ENCODE data around the gene SPOCK2. TPM values are rescaled to one million over a fixed set of nuclear protein-coding genes. Genes with fewer than 3 reads are reported as not detected.

The SPOCK2 gene
- total and polyA plus RNA-seq, 2 of the 4 experiments (the other 2 are of a cell fraction) = 0.02 TPM; not detected in 1

GRCh38 chr10:72137583-72137982 lies 49.2 kb upstream of the SPOCK2 start:
- Histone ChIP-seq H3K36me3 (ENCODE audit: control insufficient read depth, insufficient read depth, low read length) (no peaks in the 10 kb centered on the region; the same call in 1 of the 2 replicates), H3K27me3 (ENCODE audit: control insufficient read depth, insufficient read depth, low read length) (no peaks in the 10 kb centered on the region), H3K56ac (ENCODE audit: extremely low read depth, insufficient read depth, low read length) (no peak overlapping the region), H2BK5ac (ENCODE audit: low read depth, low read length, poor library complexity, severe bottlenecking) (no peak overlapping the region), H3K14ac (replicated peaks; ENCODE audit: low read depth, low read length) (no peak overlapping the region), H3K4me3 (ENCODE audit: insufficient read depth, low read depth, low read length) (no peak overlapping the region), H3K18ac (ENCODE audit: low read depth, low read length) (no peak overlapping the region), H3K4ac (ENCODE audit: low read depth, low read length) (no peak overlapping the region), H3K4me2 (ENCODE audit: low read depth, low read length) (no peak overlapping the region), H2AK9ac (replicated peaks; ENCODE audit: low read depth, low read length, poor library complexity) (no peak overlapping the region), H3K4me1 (ENCODE audit: control insufficient read depth, insufficient read depth, low read length) (peaks cover 6% of the 10 kb centered on the region), H4K8ac (ENCODE audit: low read depth in 2 of 2, low read length in 2 of 2) (no peak overlapping the region), H2BK15ac (ENCODE audit: low read depth, low read length) (no peak overlapping the region), H2BK120ac (ENCODE audit: low read depth, low read length) (no peak overlapping the region), H4K91ac (ENCODE audit: insufficient read depth, low read depth, low read length) (no peak overlapping the region), H2BK20ac (ENCODE audit: low read depth, low read length) (no peak overlapping the region), H2AK5ac (ENCODE audit: low read depth, low read length) (no peak overlapping the region), H4K20me1 (ENCODE audit: insufficient read depth, low read length) (no peaks in the 10 kb centered on the region; the same call in 1 of the 2 replicates), H3K79me1 (ENCODE audit: low read depth in 1 of 2, low read length in 2 of 2) (no peaks in the 10 kb centered on the region), H3K9me3 (ENCODE audit: control insufficient read depth, insufficient read depth, low read length) (no peaks in the 10 kb centered on the region; the same call in 1 of the 2 replicates), H3K27ac (ENCODE audit: insufficient read depth, low read length) (no peak overlapping the region), H2AFZ (replicated peaks; ENCODE audit: low read length, poor library complexity) (no peak overlapping the region), H3K23ac (ENCODE audit: low read depth, low read length) (no peak overlapping the region), H3K9ac (ENCODE audit: low read depth, low read length) (no peak overlapping the region), H4K5ac (ENCODE audit: low read depth, low read length) (no peak overlapping the region), H3K9me1 (ENCODE audit: insufficient read depth, low read length) (no peaks in the 10 kb centered on the region)
- ATAC-seq (ENCODE audit: low read depth) (no peak), DNase-seq (no peak)
- CTCF ChIA-PET = no interaction called here
- POLR2A ChIA-PET (ENCODE audit: unreplicated experiment) = no interaction called here
- in situ Hi-C loops (cut with MboI; ENCODE audit: low sequenced_read_pairs) (no loop called here), dilution Hi-C loops (cut with HindIII; ENCODE audit: low sequenced_read_pairs, unreplicated experiment) (no loop called here), intact Hi-C loops (cut with micrococcal nuclease) (loop anchor here (5.0 kb wide), 1 partner anchor 40 kb away; no protein-coding TSS in a partner anchor)
- TF ChIP-seq SMC3 (IDR thresholded peaks at IDR 0.05; ENCODE audit: low read depth, low read length) = no peak
- peak; percentile 62 for TF ChIP-seq CEBPB (IDR thresholded peaks at IDR 0.05; ENCODE audit: low read depth, low read length)
- BruUV-seq (replicated peaks) = no TSS peak
- no CpG with 5 or more reads among the region's 7 CpGs for WGBS, 2 experiments (ENCODE audit: extremely low coverage in 2 of 2, insufficient read length in 1 of 2)
